ENCODE data around the gene PPM1N. TPM values are rescaled to one million over a fixed set of nuclear protein-coding genes. Genes with fewer than 3 reads are reported as not detected.
A peak's percentile ranks its signal among the peaks of the same experiment; 100 is the strongest.

Gene PPM1N
- total and polyA plus RNA-seq, 2 of the 13 experiments (the other 11 are each of a cell fraction or from before 2014, with no cell fraction given), result 0.31 to 1.8 TPM

DNA sequence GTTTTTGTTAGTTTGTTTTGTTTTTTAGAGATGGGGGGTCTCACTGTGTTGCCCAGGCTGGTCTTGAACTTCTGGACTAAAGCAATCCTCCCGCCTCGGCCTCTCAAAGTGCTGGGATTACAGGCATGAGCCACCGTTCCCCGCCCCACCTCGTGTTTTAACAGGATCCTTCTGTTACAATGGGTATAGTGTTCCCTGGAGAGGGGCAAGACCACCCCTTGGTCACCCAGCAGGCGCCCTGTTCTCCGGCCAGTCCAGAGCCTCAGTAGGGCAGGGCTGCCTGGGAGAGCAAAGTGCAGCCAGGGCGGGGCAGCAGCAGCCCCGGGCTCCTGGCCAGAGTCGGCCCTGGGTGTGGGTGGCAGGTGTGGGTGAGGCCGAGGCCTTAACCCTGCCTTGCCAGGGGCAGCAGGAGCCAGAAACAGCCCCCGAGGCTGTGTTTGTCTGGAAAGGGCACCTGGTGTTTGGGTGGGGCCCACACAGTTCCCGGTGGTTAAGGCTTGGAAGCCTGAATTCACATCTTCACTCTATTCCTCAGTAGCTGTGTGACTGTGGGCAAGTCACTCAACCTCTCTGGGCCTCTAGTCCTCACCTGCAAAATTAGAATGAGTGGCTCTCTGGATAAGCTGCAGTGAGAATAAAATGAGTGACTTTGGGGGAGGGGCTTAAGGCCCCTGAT, 16.3 kb downstream of the PPM1N start (continued):
- TF ChIP-seq PTBP1 (IDR thresholded peaks at IDR 0.05; ENCODE audit: low read depth, low read length, poor library complexity, severe bottlenecking) (no peak), ZFYVE20 (CRISPR knock-in tag; IDR thresholded peaks at IDR 0.05; ENCODE audit: borderline replicate concordance, low read depth) (no peak), KLF13 (CRISPR knock-in tag; IDR thresholded peaks at IDR 0.05) (no peak), ZNF235 (CRISPR knock-in tag; IDR thresholded peaks at IDR 0.05; ENCODE audit: borderline replicate concordance) (no peak), ETV5 (CRISPR knock-in tag; IDR thresholded peaks at IDR 0.05; ENCODE audit: borderline replicate concordance) (peak; percentile 28; the same call in 1 of the 2 replicates), ZNF589 (CRISPR knock-in tag; conservative IDR thresholded peaks at IDR 0.05) (no peak), NR2F6 (IDR thresholded peaks at IDR 0.05) (no peak; the same call in 1 of the 2 replicates), NR2F6 (CRISPR knock-in tag; IDR thresholded peaks at IDR 0.05) (peak; percentile 67), MTA3 (CRISPR knock-in tag; IDR thresholded peaks at IDR 0.05) (no peak), ATF6 (CRISPR knock-in tag; conservative IDR thresholded peaks at IDR 0.05) (no peak), TEAD3 (CRISPR knock-in tag; optimal IDR thresholded peaks at IDR 0.05; ENCODE audit: borderline replicate concordance) (no peak), CREM (IDR thresholded peaks at IDR 0.05) (peak; percentile 46; the same call in 1 of the 2 replicates), CREM (CRISPR knock-in tag; IDR thresholded peaks at IDR 0.05) (no peak), ZNF558 (CRISPR knock-in tag; IDR thresholded peaks at IDR 0.05; ENCODE audit: borderline replicate concordance) (no peak), SRSF1 (optimal IDR thresholded peaks at IDR 0.05; ENCODE audit: low read depth, low read length) (no peak), GABPB1 (CRISPR knock-in tag; IDR thresholded peaks at IDR 0.05) (peak; percentile 64; the same call in 1 of the 2 replicates), SKI (IDR thresholded peaks at IDR 0.05; ENCODE audit: partially characterized antibody) (peak; percentile 26), NCOA1 (CRISPR knock-in tag; IDR thresholded peaks at IDR 0.05) (no peak)
- TF ChIP-seq, protein P1, sequence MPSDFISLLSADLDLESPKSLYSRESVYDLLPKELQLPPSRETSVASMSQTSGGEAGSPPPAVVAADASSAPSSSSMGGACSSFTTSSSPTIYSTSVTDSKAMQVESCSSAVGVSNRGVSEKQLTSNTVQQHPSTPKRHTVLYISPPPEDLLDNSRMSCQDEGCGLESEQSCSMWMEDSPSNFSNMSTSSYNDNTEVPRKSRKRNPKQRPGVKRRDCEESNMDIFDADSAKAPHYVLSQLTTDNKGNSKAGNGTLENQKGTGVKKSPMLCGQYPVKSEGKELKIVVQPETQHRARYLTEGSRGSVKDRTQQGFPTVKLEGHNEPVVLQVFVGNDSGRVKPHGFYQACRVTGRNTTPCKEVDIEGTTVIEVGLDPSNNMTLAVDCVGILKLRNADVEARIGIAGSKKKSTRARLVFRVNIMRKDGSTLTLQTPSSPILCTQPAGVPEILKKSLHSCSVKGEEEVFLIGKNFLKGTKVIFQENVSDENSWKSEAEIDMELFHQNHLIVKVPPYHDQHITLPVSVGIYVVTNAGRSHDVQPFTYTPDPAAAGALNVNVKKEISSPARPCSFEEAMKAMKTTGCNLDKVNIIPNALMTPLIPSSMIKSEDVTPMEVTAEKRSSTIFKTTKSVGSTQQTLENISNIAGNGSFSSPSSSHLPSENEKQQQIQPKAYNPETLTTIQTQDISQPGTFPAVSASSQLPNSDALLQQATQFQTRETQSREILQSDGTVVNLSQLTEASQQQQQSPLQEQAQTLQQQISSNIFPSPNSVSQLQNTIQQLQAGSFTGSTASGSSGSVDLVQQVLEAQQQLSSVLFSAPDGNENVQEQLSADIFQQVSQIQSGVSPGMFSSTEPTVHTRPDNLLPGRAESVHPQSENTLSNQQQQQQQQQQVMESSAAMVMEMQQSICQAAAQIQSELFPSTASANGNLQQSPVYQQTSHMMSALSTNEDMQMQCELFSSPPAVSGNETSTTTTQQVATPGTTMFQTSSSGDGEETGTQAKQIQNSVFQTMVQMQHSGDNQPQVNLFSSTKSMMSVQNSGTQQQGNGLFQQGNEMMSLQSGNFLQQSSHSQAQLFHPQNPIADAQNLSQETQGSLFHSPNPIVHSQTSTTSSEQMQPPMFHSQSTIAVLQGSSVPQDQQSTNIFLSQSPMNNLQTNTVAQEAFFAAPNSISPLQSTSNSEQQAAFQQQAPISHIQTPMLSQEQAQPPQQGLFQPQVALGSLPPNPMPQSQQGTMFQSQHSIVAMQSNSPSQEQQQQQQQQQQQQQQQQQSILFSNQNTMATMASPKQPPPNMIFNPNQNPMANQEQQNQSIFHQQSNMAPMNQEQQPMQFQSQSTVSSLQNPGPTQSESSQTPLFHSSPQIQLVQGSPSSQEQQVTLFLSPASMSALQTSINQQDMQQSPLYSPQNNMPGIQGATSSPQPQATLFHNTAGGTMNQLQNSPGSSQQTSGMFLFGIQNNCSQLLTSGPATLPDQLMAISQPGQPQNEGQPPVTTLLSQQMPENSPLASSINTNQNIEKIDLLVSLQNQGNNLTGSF (CRISPR knock-in tag; IDR thresholded peaks at IDR 0.05), result no peak
- TF ChIP-seq, protein P2, sequence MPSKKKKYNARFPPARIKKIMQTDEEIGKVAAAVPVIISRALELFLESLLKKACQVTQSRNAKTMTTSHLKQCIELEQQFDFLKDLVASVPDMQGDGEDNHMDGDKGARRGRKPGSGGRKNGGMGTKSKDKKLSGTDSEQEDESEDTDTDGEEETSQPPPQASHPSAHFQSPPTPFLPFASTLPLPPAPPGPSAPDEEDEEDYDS (CRISPR knock-in tag; IDR thresholded peaks at IDR 0.05), result peak; percentile 20; the same call in 1 of the 2 replicates
- TF ChIP-seq, protein P3, sequence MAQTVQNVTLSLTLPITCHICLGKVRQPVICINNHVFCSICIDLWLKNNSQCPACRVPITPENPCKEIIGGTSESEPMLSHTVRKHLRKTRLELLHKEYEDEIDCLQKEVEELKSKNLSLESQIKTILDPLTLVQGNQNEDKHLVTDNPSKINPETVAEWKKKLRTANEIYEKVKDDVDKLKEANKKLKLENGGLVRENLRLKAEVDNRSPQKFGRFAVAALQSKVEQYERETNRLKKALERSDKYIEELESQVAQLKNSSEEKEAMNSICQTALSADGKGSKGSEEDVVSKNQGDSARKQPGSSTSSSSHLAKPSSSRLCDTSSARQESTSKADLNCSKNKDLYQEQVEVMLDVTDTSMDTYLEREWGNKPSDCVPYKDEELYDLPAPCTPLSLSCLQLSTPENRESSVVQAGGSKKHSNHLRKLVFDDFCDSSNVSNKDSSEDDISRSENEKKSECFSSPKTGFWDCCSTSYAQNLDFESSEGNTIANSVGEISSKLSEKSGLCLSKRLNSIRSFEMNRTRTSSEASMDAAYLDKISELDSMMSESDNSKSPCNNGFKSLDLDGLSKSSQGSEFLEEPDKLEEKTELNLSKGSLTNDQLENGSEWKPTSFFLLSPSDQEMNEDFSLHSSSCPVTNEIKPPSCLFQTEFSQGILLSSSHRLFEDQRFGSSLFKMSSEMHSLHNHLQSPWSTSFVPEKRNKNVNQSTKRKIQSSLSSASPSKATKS (CRISPR knock-in tag; IDR thresholded peaks at IDR 0.05), result no peak
